ENCODE data around the gene DLK2.
"Not testable (repeated sequence)": the region's sequence is repeated elsewhere in the genome, so short reads cannot be mapped to it uniquely, and the experiment has no call there.

The DLK2 gene

DNA sequence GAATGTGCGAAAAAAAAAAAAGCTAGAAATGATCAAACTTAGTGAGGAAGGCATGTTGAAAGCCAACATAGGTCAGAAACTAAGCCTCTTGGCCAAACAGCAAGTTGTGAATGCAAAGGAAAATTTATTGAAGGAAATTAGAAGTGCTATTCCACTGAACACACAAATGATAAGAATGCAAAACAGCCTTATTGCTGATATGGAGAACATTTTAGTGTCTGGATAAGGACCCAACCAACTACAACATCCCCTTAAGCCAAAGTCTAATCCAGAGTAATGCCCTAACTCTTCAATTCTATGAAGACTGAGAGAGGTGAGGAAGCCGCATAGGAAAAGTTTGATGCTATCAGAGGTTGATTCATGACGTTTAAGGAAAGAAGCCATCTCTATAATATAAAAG is 33.5 kb downstream of the DLK2 start:
- no peak for DNase-seq

DNA sequence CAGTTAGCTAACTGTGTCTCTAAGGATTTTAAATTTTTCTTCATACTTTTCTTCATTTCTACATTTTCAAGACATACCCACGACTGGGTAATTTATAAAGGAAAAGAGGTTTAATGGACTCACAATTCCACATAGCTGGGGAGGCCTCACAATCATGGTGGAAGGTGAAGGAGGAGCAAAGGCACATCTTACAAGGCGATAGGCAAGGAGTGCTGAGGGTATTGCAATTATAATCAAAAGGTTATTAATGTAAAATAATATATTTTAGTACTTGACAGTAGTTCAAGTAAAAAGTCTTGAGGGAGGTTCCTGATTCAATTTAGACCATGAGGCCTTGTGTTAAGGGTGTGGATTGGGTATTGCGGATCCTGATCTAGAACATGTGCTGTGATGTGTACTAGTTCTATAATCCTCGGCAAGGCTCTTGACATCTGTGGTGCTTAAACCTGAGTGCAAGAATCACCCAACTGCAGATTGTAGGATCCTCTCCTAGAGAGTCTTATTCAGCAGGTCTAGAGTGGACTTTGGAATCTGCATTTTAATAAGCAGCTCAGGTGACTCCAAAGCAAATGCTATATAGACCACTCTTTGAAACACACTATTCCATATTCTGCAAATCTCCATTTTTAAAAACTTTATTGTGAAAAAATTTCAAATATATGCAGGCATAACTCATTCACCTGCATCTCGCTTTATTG is 35.2 kb downstream of the DLK2 start:
- no peak for DNase-seq

DNA sequence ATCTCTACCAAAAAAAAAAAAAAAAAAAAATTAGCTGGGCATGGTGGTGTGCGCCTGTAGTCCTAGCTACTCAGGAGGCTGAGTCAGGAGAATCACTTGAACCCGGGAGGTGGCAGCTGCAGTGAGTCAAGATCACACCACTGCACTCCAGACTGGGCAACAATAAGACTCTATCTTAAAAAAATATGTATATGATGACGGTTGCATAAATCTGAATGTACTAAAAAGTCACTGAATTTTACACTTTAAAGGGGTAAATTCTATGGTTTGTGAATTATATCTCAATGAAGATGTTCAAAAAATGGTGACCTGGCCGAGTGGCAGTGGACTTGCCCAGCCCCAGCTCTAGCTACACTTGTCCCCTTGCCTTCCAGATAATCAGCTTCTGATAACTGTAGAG is 38.4 kb downstream of the DLK2 start:
- DNase-seq = no peak

DNA sequence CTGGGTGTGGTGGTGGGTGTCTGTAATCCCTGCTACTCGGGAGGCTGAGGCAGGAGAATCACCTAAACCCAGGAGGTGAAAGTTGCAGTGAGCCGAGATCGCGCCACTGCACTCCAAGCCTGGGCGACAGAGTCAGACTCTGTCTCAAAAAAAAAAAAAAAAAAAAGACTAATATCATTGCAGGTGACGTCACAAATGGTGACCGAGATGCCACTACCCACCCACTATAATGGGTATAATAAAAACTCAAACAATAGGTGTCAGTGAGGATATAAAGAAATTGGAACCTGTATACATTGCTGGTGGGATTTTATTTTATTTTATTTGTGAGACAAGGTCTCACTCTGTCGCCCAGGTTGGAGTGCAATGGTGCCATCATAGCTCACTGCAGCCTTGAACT is 40.1 kb downstream of the DLK2 start:
- not testable (repeated sequence) for DNase-seq

DNA sequence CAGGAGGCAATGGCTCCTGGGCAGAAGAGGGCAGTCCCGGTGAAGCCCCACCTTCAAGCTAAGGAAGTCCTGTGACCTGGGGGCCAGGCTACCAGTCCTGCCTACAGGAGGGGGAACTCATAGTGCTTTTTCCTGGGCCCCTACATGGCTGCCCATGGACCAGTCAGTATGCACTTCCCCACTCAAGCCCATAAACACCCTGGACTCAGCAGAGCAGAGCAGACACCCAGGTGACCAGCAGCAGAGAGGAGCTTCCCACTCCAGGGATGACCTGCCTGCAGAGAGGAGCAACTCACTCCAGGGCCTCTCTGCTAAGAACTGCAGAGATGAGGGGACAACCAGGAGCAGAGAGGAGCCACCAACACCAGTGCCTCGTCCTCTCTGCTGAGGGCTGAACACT is 42.3 kb downstream of the DLK2 start:
- no peak for DNase-seq

DNA sequence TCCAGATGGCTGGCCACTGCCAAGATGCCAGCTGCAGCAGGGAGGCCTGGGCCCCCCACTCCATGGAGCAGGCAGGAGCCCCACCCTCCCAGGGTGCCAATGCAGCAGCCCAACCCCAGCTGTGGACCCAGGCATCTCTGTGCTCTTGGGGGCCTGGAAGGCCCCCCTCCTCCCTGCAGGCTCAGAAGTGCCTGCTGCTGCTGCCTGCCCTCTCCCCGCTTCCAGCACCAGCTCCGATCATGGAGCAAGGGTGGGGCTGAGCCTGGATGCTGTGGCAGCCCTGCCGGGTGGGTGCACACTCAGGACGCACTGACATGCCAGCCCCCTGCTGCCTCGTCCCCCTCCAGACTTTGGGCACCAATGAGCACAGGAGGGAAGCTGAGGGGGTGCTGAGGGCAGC is 42.8 kb downstream of the DLK2 start:
- no peak for DNase-seq

DNA sequence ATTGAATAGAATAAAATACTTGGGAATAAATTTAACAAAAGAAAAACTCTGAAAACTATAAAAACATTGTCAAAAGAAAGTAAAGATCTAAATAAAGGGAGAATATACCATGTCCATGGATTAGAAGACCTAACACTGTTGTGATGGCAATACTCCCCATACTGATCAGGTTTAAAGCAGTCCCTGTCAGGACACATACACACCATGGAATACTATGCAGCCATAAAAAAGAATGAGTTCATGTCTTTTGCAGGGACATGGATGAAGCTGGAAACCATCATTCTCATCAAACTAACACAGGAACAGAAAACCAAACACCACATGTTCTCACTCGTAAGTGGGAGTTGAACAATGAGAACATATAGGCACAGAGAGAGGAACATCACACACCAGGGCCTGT is 44.6 kb downstream of the DLK2 start:
- DNase-seq = not testable (repeated sequence)

DNA sequence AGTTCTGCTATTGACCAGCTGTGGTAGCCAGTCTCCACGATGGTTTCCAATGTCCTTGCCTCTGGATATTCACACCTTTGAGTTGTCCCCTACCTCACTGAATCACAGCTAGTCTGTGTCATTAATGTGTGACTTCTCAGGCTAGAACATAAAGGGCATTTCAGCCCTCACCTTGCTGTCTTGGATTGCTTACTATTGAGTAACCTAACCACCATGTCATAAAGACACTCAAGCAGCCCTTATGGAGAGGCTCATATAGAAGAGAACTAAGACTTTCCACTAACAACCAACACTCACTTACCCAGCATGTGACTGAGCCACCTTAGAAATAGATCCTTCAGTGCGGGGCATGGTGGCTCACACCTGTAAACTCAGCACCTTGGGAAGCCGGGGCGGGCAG is 47.1 kb downstream of the DLK2 start:
- DNase-seq = no peak

DNA sequence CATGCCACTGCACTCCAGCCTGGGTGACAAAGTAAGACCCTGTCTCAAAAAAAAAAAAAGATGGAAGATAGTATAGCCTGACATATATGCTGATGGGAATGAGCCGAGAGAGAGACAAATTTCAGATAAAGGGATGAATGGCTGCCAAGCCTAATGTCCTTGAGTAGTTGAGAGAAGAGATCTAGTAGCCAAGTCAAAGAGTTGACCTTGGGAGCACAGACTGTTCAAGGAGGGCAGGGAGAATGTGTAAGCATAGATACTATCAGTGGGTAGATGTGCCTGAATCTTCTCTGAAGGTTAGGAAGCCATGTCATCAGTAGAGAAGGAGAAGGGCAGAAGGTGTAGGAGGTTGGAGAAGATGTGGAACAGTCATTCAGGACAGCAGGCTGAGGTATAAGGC is 48.1 kb downstream of the DLK2 start:
- no peak for DNase-seq

DNA sequence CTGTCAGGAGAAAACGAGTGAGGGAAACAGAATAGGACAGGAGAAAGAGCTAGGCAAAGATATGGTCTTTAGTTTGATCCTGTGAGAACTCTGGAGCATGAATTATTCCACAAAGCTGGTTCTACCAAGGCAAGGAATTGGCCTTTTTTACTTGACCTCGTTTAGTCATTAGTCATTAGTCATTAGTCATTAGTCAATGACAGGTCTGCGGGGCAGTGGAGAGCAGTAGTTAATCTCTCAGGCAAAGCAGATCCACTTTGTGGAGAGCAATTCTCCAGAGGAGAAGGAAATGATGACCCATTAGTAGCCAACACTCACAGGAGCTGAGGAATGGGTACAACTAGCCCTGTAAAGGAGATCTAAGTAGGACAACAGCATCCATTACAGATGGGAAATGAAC is 50.0 kb downstream of the DLK2 start:
- no peak for DNase-seq

DNA sequence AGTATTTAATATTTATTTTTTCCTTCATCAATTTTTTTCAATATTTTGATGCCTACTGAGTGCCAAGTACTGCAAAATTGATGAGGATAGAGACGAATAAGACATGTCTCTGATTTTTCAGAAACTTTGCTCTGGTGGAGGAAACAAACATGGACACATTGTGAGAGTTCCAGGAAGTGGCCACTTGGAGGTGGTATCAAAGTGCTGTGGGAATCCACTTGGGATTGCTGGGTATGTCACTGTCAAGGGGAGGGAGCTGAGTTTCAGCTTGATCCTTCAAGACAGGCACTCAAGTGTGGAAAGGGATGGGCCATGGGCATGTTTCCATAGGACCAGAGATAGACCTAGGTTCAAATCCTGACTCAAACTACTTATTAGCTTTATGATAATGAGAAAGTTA is 52.5 kb downstream of the DLK2 start:
- DNase-seq = no peak

DNA sequence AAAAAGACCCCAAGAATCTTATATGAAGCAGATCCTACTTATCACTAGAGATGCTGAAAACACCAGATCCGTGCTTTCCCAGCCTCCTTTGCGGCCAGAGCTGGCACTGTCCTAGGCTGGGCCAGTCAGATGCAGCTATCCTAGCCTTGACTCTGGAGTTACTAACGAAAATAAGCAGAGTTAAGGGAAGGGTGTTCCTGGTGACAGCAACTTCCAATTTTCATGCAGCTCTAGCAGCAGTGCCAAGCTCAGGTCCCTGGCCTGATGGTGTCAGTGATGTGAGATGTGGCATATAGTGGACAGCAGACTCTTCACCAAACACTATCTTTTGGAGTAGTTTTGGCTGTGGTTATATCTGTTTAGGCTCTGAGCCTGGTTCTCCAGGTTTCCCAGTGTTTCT is 53.6 kb downstream of the DLK2 start:
- no peak for DNase-seq
